ENCODE data around the gene ZNF425.
"Not testable (repeated sequence)": the region's sequence is repeated elsewhere in the genome, so short reads cannot be mapped to it uniquely, and the experiment has no call there.

Gene ZNF425

GRCh38 chr7:149125863-149126661 is at the start of gene ZNF425:
Gene ZNF425, minus strand, starts transcription at chr7:149126324. Its CDS starts 111 bp downstream, at chr7:149126213.
- DNase-seq, result peak; percentile 88 to 89

GRCh38 chr7:149175150-149175549 is 49.0 kb upstream of the ZNF425 start:
- DNase-seq, result no peak

GRCh38 chr7:149172534-149172920 is 46.4 kb upstream of the ZNF425 start:
- no peak for DNase-seq

GRCh38 chr7:149171892-149172533 is 45.9 kb upstream of the ZNF425 start:
- DNase-seq, result no peak

- DNase-seq, result no peak
Observed at GRCh38 chr7:149166630-149167352, 40.7 kb upstream of the ZNF425 start.

- no peak for DNase-seq
Observed at GRCh38 chr7:149166142-149166541, 40.0 kb upstream of the ZNF425 start.

GRCh38 chr7:149161241-149161848 is 35.2 kb upstream of the ZNF425 start:
- DNase-seq, result no peak

- no peak for DNase-seq
Observed at GRCh38 chr7:149156898-149157297, 30.8 kb upstream of the ZNF425 start.

- no peak for DNase-seq
Observed at GRCh38 chr7:149154056-149154455, 27.9 kb upstream of the ZNF425 start.

- no peak for DNase-seq
Observed at GRCh38 chr7:149153346-149153745, 27.2 kb upstream of the ZNF425 start.

- no peak for DNase-seq
Observed at GRCh38 chr7:149150981-149151380, 24.9 kb upstream of the ZNF425 start.

- peak; percentile 62 for DNase-seq
Observed at GRCh38 chr7:149147752-149148653, 21.9 kb upstream of the ZNF425 start.

GRCh38 chr7:149147072-149147751 is 21.1 kb upstream of the ZNF425 start, which contains the start of gene ZNF398:
Gene ZNF398, plus strand, starts transcription at chr7:149147453. Its CDS starts 290 bp downstream, at chr7:149147743.
- DNase-seq, result peak; percentile 74 to 75

GRCh38 chr7:149145031-149145845 is 19.1 kb upstream of the ZNF425 start:
- DNase-seq, result no peak

GRCh38 chr7:149144436-149144922 is 18.4 kb upstream of the ZNF425 start:
- not testable (repeated sequence) for DNase-seq

- no peak for DNase-seq
Observed at GRCh38 chr7:149141893-149142292, 15.8 kb upstream of the ZNF425 start.

- DNase-seq, result no peak
Observed at GRCh38 chr7:149140831-149141230, 14.7 kb upstream of the ZNF425 start.

GRCh38 chr7:149136118-149136517 is 10.0 kb upstream of the ZNF425 start:
- DNase-seq, result no peak

GRCh38 chr7:149133028-149133710 is 7.0 kb upstream of the ZNF425 start:
- DNase-seq, result no peak
